NCI-H510A treated with DMSO at 0.1 percent for 48 hours (cell line): ENCODE data around the gene ERCC3.
"Not testable (repeated sequence)": the region's sequence is repeated elsewhere in the genome, so short reads cannot be mapped to it uniquely, and the experiment has no call there.

Experiments
- DNase-seq: peaks from one replicate; lab custom pipeline; 2025; lab: John Stamatoyannopoulos, UW

ERCC3 gene

DNA sequence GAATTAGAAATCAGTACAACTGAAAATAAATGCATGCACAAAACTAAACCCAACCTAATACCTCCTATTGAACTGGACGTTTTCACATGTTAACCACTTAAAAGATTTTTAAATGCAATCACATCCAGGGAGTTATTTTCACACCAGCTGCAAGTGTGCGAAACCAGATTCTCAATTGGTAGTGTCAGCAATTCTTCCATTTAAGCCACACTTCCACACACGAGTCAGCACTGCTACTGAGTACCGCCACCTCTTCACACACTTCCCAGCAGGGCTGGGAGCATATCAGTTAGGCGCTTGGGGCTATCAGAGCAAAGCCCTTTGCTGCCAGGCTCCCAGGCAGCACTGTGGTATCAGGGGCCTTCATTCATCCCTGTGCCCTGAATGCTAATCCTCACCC lies 14.2 kb downstream of the ERCC3 start:
- DNase-seq, result no peak

DNA sequence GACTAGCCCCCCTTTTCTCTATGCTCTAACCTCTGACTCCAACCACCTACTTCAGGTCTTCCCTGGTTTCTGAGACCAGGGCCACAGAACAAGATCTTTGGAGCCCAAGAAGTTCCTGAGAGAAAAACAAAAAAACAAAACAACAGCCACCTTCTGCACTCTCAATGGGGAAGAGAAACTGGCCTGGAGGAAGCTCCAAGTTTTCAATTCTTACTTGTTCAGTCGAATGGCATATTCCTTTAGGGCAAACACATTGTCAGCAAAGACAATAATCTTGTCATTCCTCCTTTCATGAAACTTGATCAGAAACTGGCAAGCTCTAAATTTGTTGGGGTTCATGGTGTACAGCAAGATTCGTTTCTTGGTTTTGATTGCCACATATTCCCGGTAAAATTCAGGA lies 15.0 kb downstream of the ERCC3 start:
- DNase-seq, result no peak

DNA sequence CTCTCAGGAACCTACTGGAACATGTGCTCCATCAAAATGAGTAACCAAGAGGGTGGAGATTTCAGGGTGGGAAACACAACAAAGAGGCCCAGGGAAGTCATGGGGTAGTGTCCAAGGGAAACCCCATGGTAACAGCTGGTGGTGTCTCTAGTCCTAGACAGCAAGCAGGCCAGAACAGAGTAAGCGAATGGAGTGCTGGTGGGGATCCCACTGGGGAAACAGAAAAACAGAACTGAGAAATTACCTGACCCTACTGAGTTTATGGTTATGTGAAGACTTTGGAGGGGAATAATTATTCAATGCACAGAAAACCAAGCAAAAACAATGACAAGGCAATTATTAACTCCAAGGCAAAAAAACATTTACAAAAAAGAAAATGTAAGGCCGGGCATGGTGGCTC lies 16.9 kb downstream of the ERCC3 start:
- DNase-seq, result no peak

- no peak for DNase-seq
These were observed 18.2 kb downstream of the ERCC3 start for GRCh38 chr2:127275789-127276188.

- no peak for DNase-seq
These were observed 18.6 kb downstream of the ERCC3 start for GRCh38 chr2:127275356-127275755.

DNA sequence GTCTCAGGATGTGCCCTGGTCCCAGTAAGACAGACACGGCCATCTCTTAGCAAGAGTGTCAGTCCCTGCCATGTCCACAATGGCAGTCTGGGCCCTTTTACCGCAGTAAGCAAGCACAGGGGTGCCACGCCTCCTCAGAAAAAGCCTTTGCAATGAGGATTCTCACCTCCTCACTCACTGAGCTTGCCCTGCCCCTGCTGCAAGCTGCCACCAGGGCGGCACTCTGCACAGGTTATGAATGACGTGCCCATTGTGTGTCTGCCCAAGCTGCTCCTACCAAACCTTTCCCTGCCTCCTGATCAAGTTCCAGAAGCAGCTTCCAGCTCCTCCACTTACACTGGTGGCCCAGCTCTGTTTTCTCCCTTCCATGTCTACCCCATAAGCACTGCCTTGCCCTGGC lies 23.3 kb downstream of the ERCC3 start:
- no peak for DNase-seq

- no peak for DNase-seq
These were observed 32.0 kb downstream of the ERCC3 start for GRCh38 chr2:127261804-127262406.

DNA sequence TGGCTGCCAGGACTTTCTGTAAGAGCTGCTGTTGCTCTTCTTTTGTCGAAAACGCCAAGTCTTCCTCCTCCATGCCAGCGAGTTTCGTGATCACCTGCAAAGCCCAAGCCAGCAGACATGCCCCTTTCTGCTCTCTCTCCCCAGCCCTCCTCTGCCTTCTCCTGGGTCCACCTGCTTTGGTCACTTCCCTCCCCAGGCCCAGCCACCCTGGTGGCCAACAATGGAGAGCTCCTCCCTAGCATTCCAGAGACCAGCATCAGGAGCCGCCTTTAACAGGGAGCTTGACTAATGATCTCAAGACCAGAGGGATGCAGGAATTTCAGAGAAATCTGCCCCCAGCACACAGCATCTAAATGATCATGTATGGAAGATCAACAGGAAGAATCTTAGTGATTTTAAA lies 34.6 kb downstream of the ERCC3 start:
- DNase-seq, result no peak

DNA sequence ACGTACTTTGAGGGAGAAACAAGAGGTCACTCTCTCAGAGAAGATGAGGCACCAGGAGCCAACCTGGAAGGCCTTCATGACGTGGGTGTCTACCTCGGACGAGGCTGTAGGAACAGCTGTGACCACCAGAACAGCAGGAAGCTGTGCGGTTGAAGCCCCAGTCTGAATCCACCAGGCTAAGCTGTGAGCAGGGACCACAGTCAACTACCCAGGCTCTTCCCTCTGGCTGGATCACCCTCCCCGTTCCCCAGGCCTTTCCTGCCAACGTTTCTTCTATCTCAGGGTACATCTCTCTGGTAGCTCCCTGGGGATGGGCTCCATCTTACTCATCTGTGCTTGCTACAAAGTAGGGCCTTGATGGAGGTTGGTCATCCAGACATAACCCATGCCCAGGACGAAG lies 37.1 kb downstream of the ERCC3 start:
- no peak for DNase-seq

- no peak for DNase-seq
These were observed 37.6 kb downstream of the ERCC3 start for GRCh38 chr2:127256381-127256780.

GRCh38 chr2:127255721-127256120 lies 38.2 kb downstream of the ERCC3 start:
- DNase-seq, result no peak

- DNase-seq, result no peak
These were observed 38.8 kb downstream of the ERCC3 start for GRCh38 chr2:127255146-127255545.

DNA sequence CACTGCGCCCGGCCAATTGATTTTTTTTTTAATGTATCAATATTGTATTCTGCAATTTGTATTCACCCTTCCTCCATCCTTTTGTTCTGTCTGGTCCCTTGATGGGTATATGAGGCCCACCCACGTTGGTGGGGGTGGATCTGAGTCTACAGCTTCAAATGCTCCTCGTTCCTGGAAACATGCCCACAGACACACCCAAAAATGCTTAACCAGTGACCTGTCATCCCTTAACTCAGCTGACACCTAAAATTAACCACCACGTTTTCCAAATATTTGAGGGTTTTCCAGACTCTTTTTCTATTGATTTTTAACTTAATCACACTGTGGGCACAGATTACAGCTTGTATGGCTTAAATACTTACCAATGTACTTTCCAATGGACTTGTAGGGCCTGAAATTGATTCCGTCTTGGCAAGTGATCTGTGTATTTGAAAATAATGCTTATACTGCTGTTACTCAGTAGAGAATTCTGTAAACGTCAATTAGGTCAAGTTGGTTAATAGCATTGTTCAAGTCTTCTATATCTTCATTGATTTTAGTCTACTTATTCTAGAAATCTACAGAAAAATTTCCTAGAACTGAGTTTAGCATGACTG lies 39.5 kb downstream of the ERCC3 start:
- no peak for DNase-seq

- not testable (repeated sequence) for DNase-seq
These were observed 52.8 kb downstream of the ERCC3 start for GRCh38 chr2:127241184-127241583.

DNA sequence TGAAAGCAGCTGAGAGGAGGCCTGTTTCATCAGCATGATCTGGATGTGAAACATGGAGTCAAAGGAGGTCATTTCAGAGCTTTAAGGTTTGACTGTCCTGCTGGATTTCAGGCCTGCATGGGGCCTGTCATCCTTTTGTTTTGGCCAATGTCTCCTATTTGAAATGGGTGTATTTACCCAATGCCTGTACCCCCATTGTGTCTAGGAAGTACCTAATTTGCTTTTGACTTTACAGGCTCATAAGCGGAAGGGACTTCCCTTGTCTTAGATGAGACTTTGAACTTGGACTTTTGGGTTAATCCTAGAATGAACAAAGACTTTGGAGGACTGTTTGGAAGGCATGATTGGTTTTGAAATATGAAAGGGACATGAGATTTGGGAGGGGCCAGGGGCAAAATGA lies 54.5 kb downstream of the ERCC3 start:
- no peak for DNase-seq

GRCh38 chr2:127237768-127238167 lies 56.2 kb downstream of the ERCC3 start:
- not testable (repeated sequence) for DNase-seq

DNA sequence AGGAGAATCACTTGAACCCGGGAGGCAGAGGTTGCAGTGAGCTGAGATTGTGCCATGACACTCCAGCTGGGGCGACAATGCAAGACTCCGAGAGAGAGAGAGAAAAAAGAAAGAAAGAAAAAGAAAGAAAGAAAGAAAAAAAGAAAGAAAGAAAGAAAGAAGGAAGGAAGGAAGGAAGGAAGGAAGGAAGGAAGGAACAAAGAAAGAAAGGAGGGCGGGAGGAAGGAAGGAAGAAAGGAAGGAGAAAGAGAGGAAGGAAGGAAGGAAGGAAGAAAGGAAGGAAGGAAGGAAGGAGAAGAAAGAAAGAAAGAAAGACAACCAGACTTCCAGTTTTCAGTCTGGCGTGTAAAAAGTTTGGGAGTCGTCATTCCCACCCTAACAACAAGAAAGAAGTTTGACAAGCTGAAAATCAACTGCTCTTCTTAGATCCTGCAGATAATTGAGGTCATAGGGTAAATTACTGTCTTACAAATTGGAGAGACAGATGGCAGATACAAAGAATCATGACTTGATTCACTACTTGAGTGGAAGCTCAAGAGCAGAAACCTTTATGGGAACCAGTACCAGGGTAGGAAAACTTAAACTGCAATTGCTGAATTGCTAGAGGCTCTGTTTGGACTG lies 58.8 kb downstream of the ERCC3 start:
- no peak for DNase-seq

DNA sequence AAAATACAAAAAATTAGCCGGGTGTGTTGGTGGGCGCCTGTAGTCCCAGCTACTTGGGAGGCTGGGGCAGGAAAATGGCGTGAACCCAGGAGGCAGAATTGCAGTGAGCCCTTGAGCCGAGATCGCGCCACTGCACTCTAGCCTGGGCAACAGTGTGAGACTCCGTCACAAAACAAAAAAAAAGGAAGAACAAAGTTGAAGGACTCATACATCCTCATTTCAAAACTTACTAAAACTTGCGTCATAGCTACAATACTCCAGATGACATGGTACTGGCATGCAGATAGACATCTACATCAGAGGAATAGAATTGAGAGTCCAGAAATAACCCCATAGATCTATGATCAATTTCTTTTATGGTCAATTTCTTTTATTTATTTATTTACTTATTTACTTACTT lies 60.2 kb downstream of the ERCC3 start:
- no peak for DNase-seq

- DNase-seq, result no peak
These were observed 62.6 kb downstream of the ERCC3 start for GRCh38 chr2:127231130-127231865.

DNA sequence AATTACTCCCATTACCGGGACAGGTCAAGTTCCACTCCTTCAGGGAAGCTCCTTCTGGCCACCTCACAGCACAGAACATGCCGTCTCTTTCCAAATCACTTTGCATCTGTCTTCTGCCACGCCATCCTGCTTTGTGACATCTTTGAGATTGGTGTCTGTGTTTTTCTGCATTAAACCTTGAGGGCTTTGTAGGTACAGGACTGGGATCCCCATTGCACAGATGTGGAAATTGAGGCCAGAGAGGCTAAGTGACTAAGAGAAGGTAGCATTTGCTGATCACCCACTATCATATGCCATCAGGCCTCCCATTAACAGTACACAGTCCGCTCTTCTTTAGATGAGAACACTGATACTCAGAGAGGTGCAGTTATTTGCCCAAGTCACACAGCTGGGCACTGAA lies 64.4 kb downstream of the ERCC3 start:
- DNase-seq, result no peak

- no peak for DNase-seq
These were observed 65.8 kb downstream of the ERCC3 start for GRCh38 chr2:127228102-127228501.

DNA sequence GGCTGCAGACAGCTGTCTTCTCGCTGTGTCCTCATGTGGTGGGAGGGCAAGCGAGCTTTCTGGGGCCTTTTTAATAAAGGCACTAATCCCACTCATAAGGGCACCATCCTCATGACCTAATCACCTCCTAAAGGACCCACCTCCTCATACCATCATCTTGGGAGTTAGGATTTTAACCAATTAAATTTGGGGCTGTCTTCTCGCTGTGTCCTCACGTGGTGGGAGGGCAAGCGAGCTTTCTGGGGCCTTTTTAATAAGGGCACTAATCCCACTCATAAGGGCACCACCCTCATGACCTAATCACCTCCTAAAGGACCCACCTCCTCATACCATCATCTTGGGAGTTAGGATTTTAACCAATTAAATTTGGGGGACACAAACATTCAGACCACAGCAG lies 66.7 kb downstream of the ERCC3 start:
- not testable (repeated sequence) for DNase-seq
